Non-pigmented ciliary epithelial cell (primary cell): ENCODE data around the gene ZBTB16.

Source experiments
- DNase-seq: peaks from one replicate; pipeline ENCODE4 v3.0.0-alpha.2; 2010; ENCODE audit warnings: low read depth

The ZBTB16 gene

DNA sequence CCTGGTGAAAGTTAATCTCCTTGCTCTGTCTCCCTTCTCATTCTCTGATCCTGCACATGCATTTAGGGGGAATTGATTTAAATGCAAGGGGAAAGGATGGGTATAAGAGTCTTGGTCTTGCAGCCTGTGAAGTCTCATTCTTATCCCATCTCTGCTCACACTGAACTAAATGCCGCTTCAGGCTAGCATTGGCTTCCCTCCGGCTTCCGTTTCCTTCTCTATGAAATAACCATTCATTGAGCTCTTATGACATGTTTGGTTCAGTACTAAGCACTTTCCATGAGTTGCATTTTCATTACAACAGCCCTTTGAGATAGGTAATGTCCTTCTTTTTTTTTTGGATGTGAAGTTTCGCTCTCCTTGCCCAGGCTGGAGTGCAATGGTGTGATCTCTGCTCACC lies 5.6 kb downstream of the ZBTB16 start:
- DNase-seq = no peak

DNA sequence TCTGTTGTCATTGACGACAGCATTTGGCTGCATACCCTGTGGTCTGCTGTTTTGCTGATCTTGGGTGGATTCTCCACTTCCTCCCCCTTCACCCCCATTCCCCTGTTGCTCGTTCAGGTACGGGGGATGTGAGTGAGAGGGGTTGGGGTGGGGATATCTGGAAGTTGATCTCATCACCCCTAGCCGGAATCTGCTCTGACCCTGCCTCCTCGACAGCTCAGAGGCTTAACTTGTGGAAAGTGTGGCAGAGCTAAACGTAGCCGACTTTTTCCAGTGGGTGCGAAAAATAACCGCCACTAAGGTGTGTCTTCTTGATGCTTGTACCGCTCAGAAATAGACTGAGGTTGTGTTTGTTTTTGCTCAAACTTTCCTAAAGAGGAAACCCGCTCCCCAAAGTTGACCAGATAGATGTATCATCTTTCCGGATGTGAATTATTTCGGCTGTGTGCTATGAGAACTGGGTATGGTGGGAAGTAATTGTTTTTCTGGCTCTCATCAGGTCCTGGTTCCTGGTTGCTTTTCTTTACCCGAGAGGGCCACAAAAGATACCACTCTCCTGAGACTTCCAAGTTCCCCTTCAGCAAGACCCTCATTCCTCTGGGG lies 6.6 kb downstream of the ZBTB16 start:
- DNase-seq = no peak

DNA sequence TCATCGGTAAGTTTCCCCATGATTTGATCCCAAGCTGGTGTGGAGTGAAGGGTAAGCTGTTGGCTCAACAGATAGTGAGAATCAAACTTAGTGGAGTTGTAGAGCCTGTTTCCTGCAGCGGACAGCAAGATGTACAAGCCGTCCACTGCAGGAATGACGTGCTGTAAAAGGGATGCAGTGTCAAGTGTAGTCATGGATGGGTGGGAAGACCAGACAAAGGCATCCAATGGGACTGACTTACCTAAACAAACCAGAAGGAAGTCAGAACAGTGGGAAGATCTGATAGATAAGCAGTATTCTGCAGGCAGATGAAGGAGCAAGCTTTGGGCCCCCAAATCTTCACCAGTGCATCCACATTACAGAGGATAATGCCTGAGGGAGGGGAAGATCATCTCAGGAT lies 8.8 kb downstream of the ZBTB16 start:
- no peak for DNase-seq

DNA sequence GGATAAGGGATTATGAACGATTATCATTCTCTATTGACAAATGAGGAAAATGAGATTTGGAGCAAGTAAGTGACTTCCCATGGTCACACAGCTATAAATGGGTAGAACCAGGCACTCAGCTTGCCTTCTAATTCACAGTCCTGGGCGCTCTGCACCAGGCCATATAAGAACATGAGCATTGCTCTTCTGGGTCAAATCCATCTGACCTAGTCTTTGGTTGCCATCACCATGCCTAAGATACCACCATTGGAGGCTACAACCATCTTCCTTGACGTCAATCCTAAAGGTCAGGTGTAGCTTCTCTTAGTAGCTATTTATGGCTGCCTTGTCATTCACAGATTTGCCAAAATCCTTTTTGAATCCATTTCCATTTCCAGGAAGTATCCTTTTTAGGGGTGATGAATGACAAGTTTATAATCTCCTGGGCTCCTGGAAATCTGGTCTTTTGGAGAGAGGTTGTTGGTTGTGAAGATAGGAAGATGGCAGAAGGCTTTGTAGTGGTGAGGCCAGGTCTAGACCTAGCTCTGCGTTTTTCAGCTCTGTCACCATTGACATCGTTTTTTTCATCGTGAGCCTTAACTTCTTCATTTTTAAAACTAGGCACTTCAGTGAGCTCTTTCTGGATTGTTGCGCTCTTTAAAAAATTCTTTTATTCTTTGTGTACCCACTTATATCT lies 11.1 kb downstream of the ZBTB16 start:
- no peak for DNase-seq

DNA sequence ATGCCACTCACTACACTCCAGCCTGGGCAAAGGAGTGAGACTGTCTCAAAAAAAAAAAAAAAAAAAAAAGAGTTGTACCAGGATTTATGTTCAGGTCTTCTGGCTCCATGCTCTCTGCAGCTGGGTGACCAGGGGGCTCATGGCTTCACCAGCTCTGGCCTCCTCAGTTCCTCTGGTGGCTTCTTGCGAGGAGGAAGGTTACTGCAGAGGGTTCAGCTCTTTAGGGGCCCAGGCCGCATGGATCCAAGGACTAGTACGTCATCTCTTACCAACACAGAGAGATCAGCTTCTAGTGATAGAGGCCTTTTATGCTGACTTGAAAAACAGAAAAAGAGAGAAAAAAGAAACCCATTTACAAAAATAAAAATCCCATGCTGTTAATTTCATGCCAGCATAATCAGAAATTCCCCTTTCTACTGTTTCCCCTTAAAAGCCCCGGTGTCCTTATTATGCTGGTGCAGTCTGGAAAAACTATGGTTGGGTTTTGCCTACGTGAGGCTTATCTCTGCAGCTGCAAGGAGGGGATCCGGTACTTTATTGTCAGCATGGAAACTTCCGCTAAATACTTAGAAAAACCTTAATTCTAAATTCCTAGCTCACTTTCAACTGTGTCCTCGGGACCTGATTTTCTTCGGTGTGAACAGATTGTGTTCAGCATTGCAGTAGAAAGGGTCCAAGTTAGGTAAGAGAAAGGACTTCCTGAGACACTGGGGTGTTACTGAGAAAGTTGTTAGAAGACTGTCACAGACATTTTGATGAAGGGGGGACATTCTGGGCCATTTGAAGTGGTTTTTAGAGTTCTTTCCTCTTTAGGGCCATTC lies 13.7 kb downstream of the ZBTB16 start:
- DNase-seq = no peak

DNA sequence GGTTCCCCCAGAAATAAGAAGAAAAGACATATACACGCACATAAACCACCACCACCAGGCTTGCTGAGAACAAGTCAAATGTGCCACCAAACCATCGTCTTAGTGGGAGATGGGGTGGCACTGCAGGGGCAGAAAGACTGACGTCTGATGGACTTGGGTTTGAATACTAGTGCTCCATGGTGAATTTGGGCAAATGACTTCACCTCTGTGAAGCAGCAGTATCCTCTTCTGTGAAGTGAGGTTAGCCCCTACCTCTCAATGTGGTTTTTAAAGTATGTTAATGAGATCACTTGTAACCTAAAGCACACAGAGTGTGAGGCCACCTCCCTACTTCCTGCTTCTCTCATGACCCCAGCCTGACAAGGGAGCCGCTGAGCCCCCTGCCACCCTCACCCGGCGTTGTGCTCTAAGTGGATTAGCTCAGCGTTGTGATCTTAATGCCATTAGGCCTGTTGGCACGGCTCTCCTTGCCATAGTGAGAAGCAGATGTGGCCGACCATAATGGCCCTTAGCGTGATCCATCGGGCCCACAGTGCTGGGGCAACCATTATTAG lies 14.4 kb downstream of the ZBTB16 start:
- no peak for DNase-seq

DNA sequence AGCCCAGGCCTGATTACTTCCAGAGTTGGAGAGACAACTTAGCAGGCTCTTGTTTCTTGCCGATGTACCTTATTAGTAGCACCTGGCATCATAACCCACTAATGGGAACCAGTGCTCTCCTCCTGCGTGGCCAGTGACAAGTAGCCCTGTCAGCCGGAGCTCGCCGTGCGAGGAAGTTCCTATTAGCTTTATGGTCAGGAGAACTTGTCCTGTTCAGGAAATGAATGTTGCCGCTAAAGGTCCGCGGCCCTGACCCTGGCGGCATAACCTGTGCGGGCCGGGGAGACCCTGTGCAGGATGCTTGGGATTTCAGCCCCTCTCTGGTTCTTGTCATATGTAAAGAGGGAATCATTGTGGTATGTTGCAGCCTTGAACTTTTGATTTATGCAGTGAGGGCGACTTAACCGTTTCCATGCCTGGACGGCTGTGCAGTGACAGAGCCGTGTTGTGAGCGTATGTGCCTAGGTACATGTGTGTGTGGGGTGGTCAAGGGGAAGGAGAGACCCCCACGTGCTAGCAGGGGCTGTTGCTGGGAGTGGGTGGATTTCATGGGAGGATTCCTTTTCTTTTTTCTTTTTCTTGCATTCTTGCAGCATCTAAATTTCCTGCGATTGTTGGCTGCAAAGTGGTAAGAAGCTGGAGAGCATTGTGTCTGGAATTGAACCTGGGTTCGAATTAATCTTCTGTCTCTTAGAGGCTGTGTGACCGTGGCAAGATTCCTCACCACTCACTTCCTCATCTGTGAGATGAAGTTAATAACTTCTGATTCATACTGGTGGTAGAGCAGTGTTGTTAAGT lies 15.2 kb downstream of the ZBTB16 start:
- no peak for DNase-seq

DNA sequence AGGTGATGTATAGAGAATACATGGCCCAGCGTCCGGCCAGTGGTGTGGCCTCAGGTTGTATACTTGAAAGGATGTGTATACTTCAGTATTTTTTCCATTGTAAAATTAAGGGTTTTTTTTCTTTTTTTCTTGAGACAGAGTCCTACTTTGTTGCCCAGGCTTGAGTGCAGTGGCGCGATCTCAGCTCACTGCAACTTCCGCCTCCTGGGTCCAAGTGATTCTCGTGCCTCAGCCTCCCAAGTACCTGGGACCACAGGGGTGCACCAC lies 15.8 kb downstream of the ZBTB16 start:
- no peak for DNase-seq

DNA sequence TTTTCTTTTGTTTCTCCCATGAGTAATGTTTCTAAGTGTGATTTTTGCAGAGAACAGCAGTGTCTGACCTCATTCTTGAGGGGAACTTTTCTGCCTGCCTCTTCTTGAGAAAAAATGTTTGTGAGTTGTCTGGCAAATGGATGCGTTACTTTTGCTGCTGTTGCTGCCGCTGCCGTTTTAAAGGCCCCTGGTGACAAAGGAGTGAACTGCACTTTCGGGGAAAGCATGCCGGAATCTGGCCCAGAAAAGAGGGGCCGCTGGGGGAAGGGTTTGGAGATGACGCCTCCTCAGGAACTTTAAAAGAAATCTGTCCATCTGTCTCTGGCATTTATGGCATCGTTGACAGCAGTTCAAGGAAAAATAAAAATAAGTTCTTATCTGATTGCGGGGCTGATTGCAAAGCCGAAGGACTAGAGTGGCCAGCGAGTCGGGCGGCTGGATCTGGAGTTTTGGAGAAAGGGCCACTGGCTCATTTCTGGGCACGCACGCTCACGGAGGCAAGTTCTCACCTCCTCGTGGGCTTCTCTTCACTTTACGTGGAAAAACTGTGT lies 16.5 kb downstream of the ZBTB16 start:
- no peak for DNase-seq

DNA sequence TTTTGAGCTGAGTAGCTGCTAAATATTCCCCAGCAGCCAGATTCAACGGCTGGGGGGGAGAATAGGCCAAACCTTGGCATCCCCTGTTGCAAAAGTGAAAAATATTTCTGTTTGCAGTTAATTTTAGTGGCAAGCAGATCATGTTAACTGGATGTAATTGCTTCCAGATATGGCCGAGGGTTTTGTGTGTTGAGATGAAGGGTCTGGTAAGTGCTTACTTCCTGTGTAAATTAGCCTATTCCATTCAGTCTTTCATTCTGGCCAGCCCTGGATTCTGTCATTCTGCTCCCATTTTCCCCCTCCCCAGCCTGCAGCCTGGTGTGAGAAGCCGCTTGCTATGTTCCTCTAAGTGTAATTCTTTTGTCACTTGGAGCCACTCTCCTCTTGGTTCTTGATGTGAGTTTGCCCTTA lies 17.4 kb downstream of the ZBTB16 start:
- no peak for DNase-seq

DNA sequence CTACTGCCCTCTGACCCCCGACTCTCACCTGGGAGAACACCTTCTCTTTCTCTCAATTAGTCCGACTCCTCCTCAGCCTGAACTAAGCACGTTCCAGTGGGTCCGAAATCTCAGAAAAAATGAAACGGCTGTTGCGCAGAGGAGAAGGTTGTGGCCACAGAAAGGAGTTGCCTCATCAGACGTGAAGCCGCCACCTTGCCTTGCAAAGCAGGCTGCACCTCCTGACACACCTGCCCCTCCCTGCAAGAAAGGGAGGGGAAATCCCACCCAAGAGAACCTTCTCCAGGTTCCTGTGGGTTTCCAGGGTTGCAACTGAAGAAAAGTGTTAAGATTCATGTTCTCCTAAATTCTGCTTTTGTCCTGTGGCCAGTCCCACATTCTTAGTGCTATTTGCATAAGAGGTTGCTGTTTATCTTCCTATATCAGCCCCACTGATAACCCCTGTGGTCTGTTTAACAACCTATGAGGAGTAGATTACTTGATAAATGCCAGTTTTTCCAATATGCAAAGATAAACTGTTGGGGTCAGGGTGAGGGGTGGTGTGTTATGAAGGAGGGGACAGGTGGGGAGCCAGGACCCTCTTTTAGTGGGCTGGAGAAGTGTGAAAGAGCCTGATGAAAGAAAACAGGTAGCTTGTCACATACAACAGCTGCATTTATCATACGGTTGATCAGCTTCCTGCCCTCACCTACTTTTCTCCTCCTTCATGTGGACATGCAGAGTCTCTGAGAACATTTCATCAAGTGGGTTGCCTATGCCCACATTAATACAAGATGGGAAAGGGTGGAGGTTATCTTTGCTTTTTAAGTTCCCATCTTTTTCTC lies 18.2 kb downstream of the ZBTB16 start:
- no peak for DNase-seq

DNA sequence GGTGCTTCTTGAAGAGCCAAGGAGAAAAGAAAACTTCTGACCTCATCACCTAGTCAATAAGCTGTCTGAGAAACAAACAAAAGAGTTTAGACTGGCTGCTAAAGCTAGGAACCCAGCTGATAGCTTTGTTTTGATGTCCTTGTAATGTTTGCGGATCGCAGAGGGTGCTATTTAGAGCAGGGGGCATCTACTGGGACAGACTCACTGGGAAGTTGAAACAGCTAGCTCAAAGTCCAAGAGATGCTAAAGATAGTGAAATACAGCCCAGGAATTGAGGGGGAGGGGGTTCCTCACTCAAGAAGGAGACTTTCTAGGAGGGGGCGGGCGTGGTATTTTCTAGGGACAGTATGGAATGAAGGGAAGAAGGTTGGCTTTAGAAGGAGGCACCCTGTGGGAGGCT lies 18.9 kb downstream of the ZBTB16 start:
- DNase-seq = no peak

DNA sequence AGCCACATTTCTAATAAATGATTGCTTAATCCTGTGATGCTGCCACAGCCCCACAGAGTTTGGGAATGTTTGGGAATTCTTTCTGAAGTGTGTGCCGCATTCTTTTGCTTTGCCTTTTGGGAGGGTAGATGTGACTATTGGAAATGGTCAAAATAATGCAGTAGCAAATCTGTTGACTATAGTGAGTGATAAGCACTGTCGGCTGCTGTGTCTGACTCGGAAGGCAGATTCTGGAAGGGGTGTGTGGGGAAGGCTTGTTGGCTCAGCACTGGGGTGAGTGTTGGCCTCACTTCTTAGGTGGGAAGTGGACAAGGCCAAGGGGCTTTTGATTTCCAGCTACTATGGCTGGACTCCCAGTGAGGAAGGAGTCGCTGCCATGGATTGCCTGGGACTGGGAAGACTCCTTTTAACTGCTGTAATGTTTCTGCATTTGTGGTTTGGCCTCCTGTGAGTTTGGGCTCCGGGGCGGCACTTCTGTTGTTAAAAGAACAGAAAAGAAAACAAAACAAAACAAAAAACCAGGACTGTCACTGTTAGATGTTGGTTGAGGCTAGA lies 20.1 kb downstream of the ZBTB16 start:
- no peak for DNase-seq

DNA sequence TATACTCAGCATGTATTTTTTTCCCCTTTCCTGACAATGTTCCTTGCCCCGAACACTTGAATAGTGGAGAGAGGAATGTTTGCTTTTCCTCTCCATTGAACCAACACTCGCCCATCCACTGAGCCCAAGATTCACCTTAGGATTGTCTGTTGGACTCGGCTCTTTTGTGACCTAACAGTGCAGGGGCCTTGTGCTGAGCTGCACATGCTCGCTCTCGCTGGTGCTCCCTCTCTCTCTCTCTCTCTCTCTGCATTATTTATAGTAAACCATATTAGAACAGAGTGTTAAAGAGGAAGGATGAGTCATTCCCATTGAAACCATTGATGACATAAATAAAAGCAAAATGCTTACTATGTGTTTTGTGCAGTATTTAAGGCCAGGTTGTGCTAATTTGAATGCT lies 20.7 kb downstream of the ZBTB16 start:
- DNase-seq = no peak

DNA sequence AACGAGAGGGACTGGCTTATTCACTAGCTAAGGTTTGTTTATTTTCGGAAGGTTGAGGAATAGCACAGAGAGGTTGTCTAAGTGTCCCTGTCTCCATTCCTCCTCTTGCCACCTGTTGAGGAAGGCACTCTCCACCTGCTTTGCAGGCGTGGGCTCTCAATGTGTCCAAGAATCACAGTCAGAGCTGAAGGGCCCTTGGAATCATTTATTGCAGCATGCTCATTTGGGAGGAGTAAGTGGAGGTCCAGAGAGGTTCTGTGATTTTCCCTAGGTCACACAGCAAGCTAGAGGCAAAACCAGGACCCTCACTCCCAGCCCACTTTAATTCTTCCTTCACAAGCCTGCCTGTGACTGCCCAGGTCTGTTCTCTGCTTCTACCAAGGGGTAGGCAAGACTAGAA lies 21.3 kb downstream of the ZBTB16 start:
- no peak for DNase-seq

DNA sequence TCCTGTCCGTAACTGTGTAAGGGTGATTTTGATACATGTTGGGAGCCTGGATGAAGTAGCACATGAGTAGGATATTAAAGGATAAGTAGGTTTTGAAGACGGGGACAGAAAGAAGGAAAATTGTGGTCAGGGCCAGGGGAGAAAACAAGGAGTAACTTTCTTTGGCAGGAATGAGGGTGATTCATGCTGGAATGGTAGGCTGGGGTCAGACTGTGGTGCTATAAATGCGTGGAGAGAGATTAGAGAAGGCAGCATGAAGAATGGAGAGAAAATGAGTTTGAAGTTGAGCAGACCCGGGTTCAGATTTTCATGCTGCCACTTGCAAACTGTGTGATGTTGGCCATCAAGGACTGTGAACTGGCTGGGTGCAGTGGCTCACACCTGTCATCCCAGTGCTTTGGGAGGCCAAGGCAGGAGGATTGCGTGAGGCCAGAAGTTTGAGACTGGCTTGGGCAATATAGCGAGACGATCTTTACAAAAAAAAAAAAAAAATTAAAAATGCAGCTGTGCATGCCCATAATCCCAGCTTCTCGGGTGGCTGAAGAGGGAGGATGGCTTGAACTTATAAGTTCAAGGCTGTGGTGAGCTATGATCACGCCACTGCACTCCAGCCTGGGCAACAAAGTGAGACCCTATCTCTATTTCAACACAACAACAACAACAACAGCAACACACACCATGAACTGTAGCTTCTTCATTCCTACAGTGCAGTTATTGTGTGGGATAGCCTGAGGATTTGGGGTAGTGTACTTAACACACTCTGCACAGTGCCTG lies 22.3 kb downstream of the ZBTB16 start:
- DNase-seq = no peak

DNA sequence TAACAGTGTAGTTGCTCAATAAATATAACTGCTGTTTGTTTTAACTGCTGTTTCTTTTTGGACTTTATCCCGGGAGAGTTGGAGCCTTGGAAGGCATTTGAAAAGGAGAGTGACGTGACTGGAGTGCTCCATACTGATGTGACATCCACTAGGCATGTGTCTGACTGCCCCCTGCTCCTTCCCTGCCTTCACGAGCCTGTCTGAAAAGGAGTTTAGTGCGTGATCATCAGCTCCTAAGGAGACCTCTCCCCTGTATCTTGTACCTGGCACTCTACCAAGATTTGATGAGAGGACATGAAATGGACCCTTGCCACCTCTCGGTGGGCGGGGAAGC lies 22.9 kb downstream of the ZBTB16 start:
- no peak for DNase-seq

DNA sequence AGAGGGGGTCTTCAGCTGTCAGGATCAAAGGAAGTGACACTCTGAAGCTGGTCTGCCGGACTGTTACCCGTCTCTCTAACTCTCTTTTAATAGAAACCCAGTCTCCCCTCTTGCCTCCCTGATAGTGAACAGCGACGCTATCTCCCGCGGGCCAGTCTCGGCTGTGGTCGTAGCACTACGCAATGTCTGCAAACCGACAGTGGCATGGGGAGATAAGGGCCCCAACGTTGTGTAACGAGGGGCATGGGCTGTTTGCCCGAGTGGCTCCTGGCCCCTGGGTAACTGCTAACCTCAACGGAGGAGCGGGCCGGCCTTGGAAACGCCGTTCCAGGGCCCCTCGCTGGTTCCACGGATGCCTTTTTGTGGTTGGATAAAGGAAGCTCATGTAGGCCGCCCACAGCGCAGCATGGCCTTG lies 23.3 kb downstream of the ZBTB16 start:
- DNase-seq = no peak

DNA sequence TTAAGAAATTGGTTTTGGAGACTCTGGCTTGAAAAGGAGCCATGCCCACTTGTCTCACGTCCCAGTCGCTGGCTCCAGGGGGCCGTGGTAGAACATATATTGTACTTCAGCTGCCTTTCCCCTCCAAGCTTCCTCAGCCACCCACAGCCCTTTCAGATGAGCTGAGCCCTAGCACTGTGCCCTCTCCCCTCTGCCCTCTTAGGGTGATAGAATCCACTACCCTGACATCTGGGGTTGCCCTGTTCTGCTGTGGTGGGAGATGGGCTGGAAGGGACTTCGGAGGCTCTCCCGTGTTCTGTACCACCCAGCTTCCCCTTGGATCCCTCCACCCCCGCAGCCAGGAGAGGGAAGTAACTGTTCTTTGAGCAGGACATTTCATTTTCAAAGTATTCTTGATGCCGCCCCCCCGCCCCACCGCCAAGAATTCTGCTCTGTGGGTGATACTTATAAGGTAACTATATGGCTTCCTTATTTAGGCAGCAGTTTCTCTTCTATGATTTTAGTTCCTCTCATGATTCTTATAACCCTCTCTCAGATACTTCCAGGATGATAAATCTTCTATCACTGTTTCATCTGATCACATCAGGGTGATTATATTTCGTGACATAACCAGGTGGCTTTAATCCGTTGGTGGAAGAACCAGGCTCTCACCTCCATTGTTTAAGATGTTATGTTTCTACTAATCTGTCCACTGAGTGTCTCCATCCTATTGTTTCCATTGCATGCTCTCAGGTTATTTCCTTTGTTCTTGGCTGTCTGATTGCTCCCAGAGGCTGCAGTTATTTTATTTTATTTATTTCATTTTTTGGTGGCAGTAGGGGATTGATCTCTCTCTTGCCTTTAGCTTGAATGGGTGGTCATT lies 24.1 kb downstream of the ZBTB16 start:
- no peak for DNase-seq
